Fibroblast of pulmonary artery (primary cell): ENCODE results near the gene NIPAL3.
"Not testable (repeated sequence)": the region's sequence is repeated elsewhere in the genome, so short reads cannot be mapped to it uniquely, and the experiment has no call there.

Experiments used
- DNase-seq: peaks from one replicate; pipeline ENCODE4 v3.0.0-alpha.2; 2010; ENCODE audit warnings: low read depth
- H3K4me3 ChIP-seq: replicated peaks from 2 replicates; pipeline ENCODE4 v1.5.1; 2011; ENCODE audit warnings: low read depth, mild to moderate bottlenecking, control low read depth, low read length, moderate library complexity
- CTCF ChIP-seq: IDR thresholded peaks from 2 replicates; pipeline ENCODE4 v1.5.1; 2011; ENCODE audit warnings: mild to moderate bottlenecking, control low read depth, low read length, inconsistent platforms; ENCODE audit errors: missing control alignments

The NIPAL3 gene

GRCh38 chr1:24516506-24516905 is 100.9 kb downstream of the NIPAL3 start:
- no peak for DNase-seq
- TF ChIP-seq CTCF = no peak
- H3K4me3 ChIP-seq = no peak overlapping the region

GRCh38 chr1:24517898-24518297 is 102.3 kb downstream of the NIPAL3 start:
- no peak for TF ChIP-seq CTCF
- H3K4me3 ChIP-seq = no peak overlapping the region
- no peak for DNase-seq

GRCh38 chr1:24520282-24520681 is 104.7 kb downstream of the NIPAL3 start:
- DNase-seq, H3K4me3 ChIP-seq: not testable (repeated sequence)
